Liver (tissue), 3 donors: ENCODE data around the gene NOTCH4.

Experiments
- CTCF ChIP-seq: fragments of 150-350 bp; IDR thresholded peaks from 2 replicates; pipeline ENCODE4 v1.5.1; 2017; ENCODE audit warnings: improper control_type of control experiment, low read depth, low read length; ENCODE audit not compliant: missing input control
- FOXA1 ChIP-seq: IDR thresholded peaks from 2 replicates; pipeline ENCODE4 v1.6.1; 2016; ENCODE audit warnings: antibody characterized with exemption
- GABPA ChIP-seq, 2 donors: IDR thresholded peaks in 1 of 2; conservative IDR thresholded peaks in 1 of 2; 2 replicates each; pipeline ENCODE4 v1.6.1; 2016; ENCODE audit warnings: antibody characterized with exemption in 2 of 2, mild to moderate bottlenecking in 1 of 2, moderate library complexity in 1 of 2
- JUND ChIP-seq, 2 donors: IDR thresholded peaks; 2 replicates each; pipeline ENCODE4 v1.6.1; 2016; ENCODE audit warnings: antibody characterized with exemption in 2 of 2
- NR2F2 ChIP-seq: IDR thresholded peaks from 2 replicates; pipeline ENCODE4 v1.6.1; 2016; ENCODE audit warnings: antibody characterized with exemption
- RAD21 ChIP-seq, 2 donors: IDR thresholded peaks; 2 replicates each; pipeline ENCODE4 v1.6.1; 2016; ENCODE audit warnings: antibody characterized with exemption in 2 of 2, mild to moderate bottlenecking in 2 of 2
- REST ChIP-seq: IDR thresholded peaks from 2 replicates; pipeline ENCODE4 v1.6.1; 2016; ENCODE audit warnings: antibody characterized with exemption, mild to moderate bottlenecking
- RXRA ChIP-seq, 2 donors: IDR thresholded peaks; 2 replicates each; pipeline ENCODE4 v1.6.1; 2017 to 2018; ENCODE audit warnings: antibody characterized with exemption in 2 of 2, mild to moderate bottlenecking in 1 of 2
- SP1 ChIP-seq: IDR thresholded peaks from 2 replicates; pipeline ENCODE4 v1.6.1; 2018; ENCODE audit warnings: antibody characterized with exemption, mild to moderate bottlenecking
- TAF1 ChIP-seq: conservative IDR thresholded peaks from 2 replicates; pipeline ENCODE4 v1.6.1; 2016; ENCODE audit warnings: antibody characterized with exemption, mild to moderate bottlenecking
- YY1 ChIP-seq: IDR thresholded peaks from 2 replicates; pipeline ENCODE4 v1.6.1; 2016; ENCODE audit warnings: antibody characterized with exemption, mild to moderate bottlenecking
- TF ChIP-seq, protein P1 (sequence below): IDR thresholded peaks from 2 replicates; pipeline ENCODE4 v1.6.1; 2016; ENCODE audit warnings: antibody characterized with exemption
- TF ChIP-seq, protein P2 (sequence below): IDR thresholded peaks from 2 replicates; pipeline ENCODE4 v1.6.1; 2016; ENCODE audit warnings: antibody characterized with exemption
- TF ChIP-seq, protein P3 (sequence below): IDR thresholded peaks from 2 replicates; pipeline ENCODE4 v1.6.1; 2016; ENCODE audit warnings: antibody characterized with exemption
- donor health status: healthy.
- donor health status: healthy.

DNA sequence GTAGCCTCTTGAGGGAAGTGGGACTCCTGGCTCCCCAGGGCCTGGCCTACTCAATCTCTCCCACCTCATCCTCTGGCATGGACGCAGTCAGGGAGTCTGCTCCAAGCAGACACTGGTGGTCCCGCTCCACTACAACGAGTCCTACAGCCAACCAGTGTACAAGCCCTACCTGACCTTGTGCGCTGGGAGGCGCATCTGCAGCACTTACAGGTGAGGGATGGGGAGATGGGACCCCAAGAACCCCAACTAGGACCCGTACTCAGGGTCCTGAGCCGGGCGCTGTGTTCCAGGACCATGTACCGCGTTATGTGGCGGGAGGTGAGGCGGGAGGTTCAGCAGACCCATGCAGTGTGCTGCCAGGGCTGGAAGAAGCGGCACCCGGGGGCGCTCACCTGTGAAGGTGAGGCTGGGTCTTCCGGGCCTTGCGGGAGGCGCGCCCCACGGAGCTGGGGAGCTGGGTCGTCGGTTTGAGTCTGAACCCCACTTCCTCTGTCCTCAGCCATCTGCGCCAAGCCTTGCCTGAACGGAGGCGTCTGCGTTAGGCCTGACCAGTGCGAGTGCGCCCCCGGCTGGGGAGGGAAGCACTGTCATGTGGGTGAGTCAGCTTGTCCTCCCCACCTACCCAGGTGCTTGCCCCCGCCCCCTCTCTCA lies 57.3 kb downstream of the NOTCH4 start:
- no peak for TF ChIP-seq CTCF
- TF ChIP-seq, protein P1, sequence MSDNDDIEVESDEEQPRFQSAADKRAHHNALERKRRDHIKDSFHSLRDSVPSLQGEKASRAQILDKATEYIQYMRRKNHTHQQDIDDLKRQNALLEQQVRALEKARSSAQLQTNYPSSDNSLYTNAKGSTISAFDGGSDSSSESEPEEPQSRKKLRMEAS: no peak
- no peak for TF ChIP-seq REST
- TF ChIP-seq, protein P2, sequence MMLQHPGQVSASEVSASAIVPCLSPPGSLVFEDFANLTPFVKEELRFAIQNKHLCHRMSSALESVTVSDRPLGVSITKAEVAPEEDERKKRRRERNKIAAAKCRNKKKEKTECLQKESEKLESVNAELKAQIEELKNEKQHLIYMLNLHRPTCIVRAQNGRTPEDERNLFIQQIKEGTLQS: no peak
- TF ChIP-seq SP1: no peak
- TF ChIP-seq JUND (IDR thresholded peaks at IDR 0.05): no peak
- TF ChIP-seq YY1: no peak
- no peak for TF ChIP-seq RAD21 (IDR thresholded peaks at IDR 0.05)
- no peak for TF ChIP-seq NR2F2
- no peak for TF ChIP-seq RXRA (IDR thresholded peaks at IDR 0.05)
- no peak for TF ChIP-seq GABPA (IDR thresholded peaks at IDR 0.05 in 1 of 2, conservative IDR thresholded peaks at IDR 0.05 in 1 of 2)
- TF ChIP-seq FOXA1: no peak
- no peak for TF ChIP-seq TAF1
- TF ChIP-seq, protein P3, sequence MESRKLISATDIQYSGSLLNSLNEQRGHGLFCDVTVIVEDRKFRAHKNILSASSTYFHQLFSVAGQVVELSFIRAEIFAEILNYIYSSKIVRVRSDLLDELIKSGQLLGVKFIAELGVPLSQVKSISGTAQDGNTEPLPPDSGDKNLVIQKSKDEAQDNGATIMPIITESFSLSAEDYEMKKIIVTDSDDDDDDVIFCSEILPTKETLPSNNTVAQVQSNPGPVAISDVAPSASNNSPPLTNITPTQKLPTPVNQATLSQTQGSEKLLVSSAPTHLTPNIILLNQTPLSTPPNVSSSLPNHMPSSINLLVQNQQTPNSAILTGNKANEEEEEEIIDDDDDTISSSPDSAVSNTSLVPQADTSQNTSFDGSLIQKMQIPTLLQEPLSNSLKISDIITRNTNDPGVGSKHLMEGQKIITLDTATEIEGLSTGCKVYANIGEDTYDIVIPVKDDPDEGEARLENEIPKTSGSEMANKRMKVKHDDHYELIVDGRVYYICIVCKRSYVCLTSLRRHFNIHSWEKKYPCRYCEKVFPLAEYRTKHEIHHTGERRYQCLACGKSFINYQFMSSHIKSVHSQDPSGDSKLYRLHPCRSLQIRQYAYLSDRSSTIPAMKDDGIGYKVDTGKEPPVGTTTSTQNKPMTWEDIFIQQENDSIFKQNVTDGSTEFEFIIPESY: no peak
